Measurements from ENCODE around the gene CHCHD6. TPM values are rescaled to one million over a fixed set of nuclear protein-coding genes. Genes with fewer than 3 reads are reported as not detected.

Gene CHCHD6
- total RNA-seq, 1 donor, result 9.1 TPM

- TF ChIP-seq CTCF (IDR thresholded peaks at IDR 0.05; ENCODE audit: insufficient read depth, low read depth, low read length), result no peak
- H3K4me3 ChIP-seq (ENCODE audit: low read depth, low read length), result no peak overlapping the region
- no peak for DNase-seq (ENCODE audit: low read depth)
These were observed 243.4 kb downstream of the CHCHD6 start for GRCh38 chr3:126947429-126947828.

- DNase-seq (ENCODE audit: low read depth), result no peak
- TF ChIP-seq CTCF (IDR thresholded peaks at IDR 0.05; ENCODE audit: insufficient read depth, low read depth, low read length), result no peak
- H3K4me3 ChIP-seq (ENCODE audit: low read depth, low read length), result no peak overlapping the region
These were observed 245.0 kb downstream of the CHCHD6 start for GRCh38 chr3:126948980-126949535.

GRCh38 chr3:126951561-126951960, 247.5 kb downstream of the CHCHD6 start:
- TF ChIP-seq CTCF (IDR thresholded peaks at IDR 0.05; ENCODE audit: insufficient read depth, low read depth, low read length), result no peak
- no peak overlapping the region for H3K4me3 ChIP-seq (ENCODE audit: low read depth, low read length)
- no peak for DNase-seq (ENCODE audit: low read depth)

- TF ChIP-seq CTCF (IDR thresholded peaks at IDR 0.05; ENCODE audit: insufficient read depth, low read depth, low read length), result no peak
- DNase-seq (ENCODE audit: low read depth), result no peak
- H3K4me3 ChIP-seq (ENCODE audit: low read depth, low read length), result no peak overlapping the region
These were observed 248.4 kb downstream of the CHCHD6 start for GRCh38 chr3:126952261-126952982.

DNA sequence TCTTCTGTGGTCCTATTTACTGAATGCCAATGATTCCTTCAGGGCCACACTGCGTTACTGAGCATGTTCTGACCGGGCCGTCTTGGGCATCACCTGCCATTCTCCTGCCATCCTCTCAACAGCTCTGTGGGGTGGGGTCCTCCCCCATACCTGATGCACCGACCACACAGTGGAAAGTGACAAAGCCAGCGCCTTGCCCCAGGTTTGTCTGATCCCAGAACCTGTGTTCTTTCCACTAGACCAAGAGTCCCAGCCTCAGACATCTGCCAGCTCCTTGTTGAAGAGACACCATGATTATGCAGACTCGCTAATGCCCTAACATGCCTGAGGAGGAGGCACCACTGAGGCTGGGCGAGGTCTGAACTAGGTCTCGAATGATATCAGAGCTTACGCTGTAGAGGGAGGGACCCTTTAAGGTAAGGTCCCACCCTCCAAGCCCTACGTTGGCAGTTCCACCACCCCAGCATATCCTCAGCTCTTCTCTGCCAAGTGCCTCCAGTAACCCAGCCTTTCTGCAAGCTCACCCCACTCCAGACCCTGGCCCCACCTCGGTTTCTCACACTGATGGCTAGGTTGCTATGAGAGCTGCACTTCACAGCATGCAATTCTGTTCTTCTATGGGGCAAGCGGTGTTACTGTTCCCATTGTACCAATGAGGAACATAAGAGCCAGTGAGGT, 249.1 kb downstream of the CHCHD6 start:
- H3K4me3 ChIP-seq (ENCODE audit: low read depth, low read length), result no peak overlapping the region
- DNase-seq (ENCODE audit: low read depth), result no peak
- no peak for TF ChIP-seq CTCF (IDR thresholded peaks at IDR 0.05; ENCODE audit: insufficient read depth, low read depth, low read length)

- no peak for DNase-seq (ENCODE audit: low read depth)
- TF ChIP-seq CTCF (IDR thresholded peaks at IDR 0.05; ENCODE audit: insufficient read depth, low read depth, low read length), result no peak
- H3K4me3 ChIP-seq (ENCODE audit: low read depth, low read length), result no peak overlapping the region
These were observed 250.3 kb downstream of the CHCHD6 start for GRCh38 chr3:126954141-126954842.

Measured in fibroblast of villous mesenchyme (primary cell).